HG03571 (cell line): Measurements from ENCODE around the gene FNDC3A.

Experiments
- ATAC-seq: cut with Tn5 transposase; IDR thresholded peaks from one replicate; pipeline ENCODE4 v1.9.1; 2021; ENCODE audit not compliant: unreplicated experiment

FNDC3A gene

DNA sequence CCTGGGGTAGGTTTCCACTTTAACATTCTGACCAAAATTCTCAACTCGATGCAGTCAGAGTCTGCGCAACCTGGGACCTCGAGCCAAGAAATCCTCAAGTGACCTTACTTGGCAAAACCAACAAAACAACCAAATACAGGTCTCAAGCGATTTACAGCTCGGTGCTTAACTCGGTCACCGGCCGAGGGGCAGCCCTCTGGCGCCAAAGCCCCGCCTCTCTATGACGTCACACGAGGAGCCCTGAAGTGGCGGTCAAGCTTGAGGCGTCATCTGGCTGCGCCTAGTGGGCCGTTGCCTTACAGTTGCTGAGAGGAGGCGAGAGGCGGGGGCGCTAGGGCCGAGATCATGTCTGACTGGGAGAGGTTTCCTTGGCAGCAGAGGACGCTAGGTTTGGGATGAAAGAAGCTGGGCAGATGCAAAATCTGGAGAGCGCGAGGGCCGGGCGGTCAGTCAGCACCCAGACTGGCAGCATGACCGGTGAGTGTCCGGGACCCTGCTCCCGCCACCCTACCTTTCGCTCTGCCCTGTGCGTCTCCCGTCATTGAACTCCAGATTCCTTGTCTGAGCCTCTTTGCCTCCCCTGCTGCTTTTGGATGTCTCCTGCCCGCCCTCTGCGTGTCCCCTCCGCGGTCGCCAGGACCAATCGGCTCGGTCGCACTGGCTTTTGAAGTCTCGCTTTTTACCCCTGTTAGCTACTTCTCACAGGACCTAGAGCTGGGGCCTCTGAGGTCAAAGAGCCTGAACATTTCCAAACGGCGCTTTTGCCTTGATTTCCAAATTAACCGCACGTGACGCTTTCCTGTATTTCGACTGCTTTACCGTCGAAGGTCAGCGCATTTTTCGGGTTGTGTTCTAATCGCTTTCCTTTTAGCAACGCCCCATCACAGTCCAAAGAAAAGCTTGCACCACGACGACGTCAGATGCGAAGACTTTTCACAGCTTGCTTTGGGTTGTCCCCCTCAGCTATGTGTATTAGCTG lies 272.2 kb downstream of the FNDC3A start, which contains the start of gene CDADC1:
TSS of gene CDADC1 (plus strand) at position 283 of the 979 bp plus-strand sequence. CDS start at position 396, 113 bp downstream.
- ATAC-seq = peak; percentile 98

DNA sequence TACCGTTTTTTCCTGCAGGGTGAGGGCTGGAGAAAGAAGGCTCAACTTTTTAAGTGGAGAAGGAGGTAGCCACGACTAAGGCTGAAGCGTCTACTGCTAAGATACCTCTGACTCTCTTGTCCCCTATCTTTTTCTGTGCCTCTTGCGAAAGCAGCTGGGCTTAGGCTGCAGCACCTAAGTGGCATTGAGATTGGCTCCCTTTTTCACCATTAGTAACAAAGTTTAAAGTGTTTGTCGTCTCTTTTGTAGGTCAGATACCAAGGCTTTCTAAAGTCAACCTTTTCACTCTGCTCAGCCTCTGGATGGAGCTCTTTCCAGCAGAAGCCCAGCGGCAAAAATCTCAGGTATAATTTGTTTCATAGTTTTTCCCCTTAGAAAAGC lies 272.9 kb downstream of the FNDC3A start:
- no peak for ATAC-seq

GRCh38 chr13:49251326-49251725 lies 275.6 kb downstream of the FNDC3A start:
- ATAC-seq = no peak

DNA sequence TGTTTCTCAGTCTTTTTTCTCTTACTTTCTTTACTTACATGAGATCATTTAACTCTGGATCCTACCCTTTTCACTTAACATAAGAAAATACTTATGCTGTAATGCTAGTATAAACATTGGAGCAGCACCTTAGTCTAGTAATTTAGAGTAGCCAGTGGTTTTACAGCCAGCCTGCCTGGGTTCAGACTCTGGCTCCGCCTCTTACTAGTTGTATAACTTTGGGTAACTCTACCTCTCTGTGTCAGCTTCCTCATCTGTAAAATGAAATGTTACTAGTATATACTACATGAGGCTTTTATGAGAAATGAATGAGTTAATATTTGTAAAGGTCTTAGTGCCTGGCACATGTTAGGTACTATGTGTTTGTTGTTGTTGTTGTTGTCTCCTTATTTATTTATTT lies 277.6 kb downstream of the FNDC3A start:
- ATAC-seq = no peak

- ATAC-seq = no peak
These were observed 278.3 kb downstream of the FNDC3A start for GRCh38 chr13:49254007-49254406.

DNA sequence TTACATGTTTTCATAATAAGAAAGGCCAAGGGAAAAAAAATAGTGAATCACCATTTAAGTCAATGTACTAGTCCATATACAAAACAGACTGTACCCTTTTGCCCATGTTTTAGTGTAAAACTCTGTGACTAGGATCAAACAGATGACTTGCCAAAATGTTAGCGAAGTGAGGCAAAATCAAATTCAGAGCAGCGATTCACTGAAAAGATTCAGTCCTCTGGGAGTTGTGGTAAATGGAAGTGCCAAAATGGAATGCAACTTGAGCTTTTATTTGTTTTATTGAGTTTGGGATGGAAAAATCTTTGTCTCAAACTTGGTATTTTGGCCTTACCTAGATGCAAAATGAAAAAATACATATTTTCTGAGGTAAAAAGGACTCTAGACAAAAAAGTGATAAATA lies 281.1 kb downstream of the FNDC3A start:
- ATAC-seq = no peak

DNA sequence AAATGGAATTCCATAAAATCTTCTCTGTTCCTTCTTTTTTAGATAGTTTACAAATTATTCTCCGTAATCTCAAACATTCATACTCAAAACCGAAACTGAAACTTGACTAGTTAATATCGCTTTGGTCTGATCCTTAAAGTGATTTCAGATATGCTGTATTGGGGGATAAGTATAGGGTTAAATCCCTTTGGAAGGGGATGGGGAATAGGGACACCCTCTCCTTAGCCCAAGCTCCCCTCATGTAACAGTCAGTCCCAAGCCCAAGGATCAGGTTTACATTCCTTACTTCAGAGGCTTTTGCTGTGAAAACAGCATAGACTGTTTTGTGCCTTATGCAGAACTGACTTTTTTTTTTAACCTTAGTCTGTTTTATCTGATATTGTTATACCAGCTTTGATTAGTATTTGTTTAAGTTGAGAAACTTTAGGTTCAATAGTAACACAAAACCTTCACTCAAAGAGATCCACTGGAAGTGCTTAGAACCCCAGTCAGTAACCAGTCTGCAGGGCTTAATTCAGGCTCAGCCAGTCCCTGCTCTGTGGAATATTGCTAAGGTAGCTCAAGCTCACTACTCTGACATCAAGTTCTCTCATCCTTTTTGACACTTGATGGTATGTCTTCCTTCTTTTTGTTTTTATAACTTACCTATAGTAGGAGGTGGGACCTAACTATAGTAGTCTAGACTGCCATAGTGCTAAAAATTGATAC lies 282.5 kb downstream of the FNDC3A start:
- no peak for ATAC-seq
